ENCODE measurements around the gene CLASP2.
"Not testable (repeated sequence)": the region's sequence is repeated elsewhere in the genome, so short reads cannot be mapped to it uniquely, and the experiment has no call there.

The CLASP2 gene

DNA sequence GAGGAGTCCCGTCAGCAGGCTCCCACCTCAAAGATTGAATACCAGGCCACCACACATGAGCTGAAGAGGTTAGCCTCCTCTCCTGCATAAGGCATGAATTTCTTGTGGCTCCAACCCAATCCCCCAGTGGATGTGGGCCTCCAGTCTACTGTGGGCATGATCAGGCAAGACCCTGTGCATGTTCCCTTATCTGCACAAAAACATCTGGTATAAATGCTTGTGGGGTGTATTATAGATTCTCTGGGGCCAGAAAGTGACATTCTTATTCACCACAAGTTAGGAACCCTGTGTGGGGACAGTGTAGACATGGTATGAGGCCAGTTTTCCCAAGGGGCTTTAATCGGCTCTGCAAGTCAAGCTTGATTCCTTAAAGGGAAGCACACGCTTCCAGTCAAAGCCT, 259.6 kb downstream of the CLASP2 start:
- DNase-seq (ENCODE audit: low read depth in 3 of 3, low spot score in 1 of 3), result no peak

DNA sequence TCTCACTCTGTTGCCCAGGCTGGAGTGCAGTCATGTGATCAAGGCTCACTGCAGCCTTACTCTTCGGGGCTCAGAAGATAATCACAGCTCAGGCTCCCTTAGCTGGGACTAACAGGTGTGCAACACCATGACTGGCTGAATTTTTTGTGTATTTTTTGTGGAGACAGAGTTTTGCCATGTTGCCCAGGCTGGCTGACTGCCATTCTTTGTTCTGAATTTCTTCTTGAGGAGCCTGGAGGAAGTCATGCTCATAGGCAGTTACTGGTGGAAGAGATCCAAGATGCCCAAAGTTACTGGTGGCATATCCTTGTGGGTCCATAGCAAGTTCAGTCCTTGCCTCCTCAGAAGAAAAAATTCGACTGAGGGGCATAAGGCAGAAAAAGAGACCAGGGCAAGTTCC, 261.3 kb downstream of the CLASP2 start:
- no peak for DNase-seq (ENCODE audit: low read depth in 3 of 3, low spot score in 1 of 3)

DNA sequence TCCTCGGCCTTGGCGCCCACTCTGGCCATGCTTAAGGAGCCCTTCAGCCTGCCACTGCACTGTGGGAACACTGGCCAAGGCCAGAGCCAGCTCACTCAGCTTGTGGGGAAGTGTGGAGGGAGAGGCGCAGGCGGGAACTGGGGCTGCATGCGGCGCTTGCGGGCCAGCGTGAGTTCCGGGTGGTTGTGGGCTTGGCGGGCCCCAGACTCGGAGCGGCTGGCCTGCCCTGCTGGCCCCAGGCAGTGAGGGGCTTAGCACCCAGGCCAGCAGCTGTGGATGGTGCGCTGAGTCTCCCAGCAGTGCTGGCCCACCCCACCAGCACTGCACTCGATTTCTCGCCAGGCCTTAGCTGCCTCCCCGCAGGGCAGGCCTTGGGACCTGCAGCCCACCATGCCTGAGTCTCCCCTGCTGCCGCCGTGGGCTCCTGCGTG, 264.7 kb downstream of the CLASP2 start:
- no peak for DNase-seq (ENCODE audit: low read depth in 3 of 3, low spot score in 1 of 3)

DNA sequence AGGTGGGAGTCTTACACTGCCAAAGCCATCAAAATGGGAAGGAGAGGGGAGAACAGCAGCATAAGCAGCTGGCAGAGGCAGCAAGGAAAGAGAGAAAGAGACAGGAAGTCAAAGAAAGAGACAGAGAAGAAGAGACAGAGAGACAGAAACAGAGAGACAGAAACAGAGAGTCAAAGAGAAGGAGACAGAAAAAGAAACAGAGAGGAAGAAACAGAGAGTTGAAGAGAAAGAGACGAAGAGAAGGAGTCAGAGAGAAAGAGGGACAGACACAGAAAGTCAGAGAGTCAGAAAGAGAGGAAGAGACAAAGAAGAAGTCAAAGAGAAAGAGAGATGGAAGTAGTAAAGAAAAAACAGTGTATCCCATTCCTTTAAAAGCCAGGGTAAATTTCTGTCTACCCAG, 266.1 kb downstream of the CLASP2 start:
- not testable (repeated sequence) for DNase-seq (ENCODE audit: low read depth in 3 of 3, low spot score in 1 of 3)

DNA sequence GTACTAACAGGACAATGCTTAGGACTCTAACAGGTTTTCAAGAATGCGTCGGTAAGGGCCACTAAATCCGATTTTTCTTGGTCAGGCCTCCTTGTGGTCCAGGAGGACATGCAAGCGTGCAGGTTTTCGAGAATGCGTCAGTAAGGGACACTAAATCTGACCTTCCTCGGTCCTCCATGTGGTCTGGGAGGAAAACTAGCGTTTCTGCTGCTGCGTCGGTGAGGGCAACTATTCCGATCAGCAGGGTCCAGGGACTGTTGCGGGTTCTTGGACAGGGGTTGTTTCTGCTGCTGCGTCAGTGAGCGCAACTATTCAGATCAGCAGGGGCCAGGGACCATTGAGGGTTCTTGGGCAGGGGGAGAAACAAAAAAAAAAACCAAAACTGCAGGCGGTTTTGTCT, 270.1 kb downstream of the CLASP2 start:
- no peak for DNase-seq (ENCODE audit: low read depth in 3 of 3, low spot score in 1 of 3)

DNA sequence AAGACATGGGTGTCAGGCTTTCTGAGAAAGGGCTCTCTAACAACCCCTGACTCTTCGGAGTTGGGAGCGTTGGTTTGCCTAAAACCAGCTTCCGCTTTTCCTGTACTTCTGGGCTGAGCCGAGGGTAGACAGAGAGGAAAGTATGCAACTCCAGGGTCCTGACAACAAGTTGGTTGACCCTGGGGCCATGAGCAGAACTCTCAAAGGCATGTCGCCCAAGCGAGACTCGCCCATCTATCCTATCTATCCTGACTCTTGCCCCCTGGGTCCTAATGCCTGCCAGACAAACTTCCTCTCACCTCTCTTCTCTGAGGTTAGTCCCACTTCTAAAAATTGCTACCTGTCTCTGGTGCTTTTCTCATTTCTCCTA, 270.8 kb downstream of the CLASP2 start:
- not testable (repeated sequence) for DNase-seq (ENCODE audit: low read depth in 3 of 3, low spot score in 1 of 3)
